ENCODE data around the gene PLD5.
A peak's percentile ranks its signal among the peaks of the same experiment; 100 is the strongest.
"Not testable (repeated sequence)": the region's sequence is repeated elsewhere in the genome, so short reads cannot be mapped to it uniquely, and the experiment has no call there.

PLD5 gene

DNA sequence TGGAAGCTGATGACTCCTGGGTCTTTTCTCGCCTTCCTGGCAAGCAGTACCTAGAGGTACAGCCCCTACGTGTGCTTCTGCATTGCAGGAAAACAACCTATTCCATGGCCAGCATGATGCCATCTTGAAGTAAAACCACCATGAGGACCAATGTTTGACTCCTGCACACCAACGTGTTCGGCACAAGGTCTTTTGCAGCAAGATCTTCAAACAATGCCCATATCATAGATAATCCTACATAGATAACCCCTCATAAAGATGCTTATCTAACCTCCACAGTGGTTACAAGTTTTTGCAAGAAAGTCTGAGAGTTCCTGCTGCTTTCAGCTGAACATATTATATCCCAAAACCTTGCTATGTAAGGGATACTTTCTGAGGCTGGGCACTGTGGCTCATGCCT lies 384.5 kb downstream of the PLD5 start:
- no peak for DNase-seq

DNA sequence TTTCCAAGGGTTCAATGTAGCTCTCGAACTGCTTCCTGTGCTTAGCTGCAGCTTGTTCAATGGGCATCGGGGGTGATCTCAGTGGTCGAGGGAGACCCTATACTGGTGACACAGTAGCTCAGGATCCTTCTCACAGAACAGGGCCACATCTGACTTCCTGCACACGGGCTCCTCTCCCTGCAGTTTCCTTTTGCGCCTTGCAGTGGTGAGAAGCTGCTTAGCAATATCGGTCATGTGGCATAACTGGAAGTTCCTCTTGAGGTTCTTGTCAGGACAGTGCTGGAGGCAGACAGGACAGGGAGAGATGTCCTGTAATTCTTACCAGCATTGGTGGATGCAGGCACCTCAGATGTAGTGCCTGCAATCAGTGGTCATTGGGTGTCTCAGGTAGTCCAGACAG lies 385.1 kb downstream of the PLD5 start:
- no peak for DNase-seq

DNA sequence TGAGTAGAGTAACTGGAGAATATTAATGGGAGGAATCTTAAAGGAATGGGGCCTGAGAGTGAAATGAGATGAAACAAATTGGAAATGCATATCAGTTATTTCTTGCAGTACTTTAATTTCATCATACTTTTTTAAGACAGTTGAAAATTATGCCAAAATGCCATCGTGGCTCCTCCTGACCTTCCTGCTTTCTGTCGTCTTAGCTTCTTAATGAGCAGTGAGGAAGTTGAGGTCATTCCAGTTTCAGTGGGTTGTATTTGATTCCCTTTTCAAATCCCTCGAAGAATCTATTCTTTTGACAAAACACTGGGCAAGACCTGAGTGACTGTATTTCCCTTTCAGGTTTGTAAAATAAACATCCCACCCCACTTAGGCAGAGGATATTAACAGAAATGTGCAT lies 390.7 kb downstream of the PLD5 start:
- no peak for DNase-seq

DNA sequence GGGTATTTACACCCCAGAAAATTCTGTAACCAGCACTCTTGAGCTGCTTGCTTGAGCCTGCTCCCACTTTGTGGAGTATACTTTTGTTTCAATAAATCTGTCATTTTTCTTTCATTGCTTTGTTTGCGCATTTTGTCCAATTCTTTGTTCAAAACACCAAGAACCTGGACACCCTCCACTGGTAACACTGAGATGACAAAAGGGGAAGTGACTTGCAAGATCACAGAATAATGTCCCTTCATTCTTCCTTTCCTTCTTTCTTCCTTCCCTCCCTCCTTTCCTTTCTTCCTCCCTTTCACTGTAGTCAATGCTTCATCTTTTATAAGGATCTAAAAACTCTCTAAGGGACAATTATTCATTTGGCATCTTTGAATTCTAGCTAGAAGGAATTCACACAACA lies 391.1 kb downstream of the PLD5 start:
- DNase-seq = no peak

DNA sequence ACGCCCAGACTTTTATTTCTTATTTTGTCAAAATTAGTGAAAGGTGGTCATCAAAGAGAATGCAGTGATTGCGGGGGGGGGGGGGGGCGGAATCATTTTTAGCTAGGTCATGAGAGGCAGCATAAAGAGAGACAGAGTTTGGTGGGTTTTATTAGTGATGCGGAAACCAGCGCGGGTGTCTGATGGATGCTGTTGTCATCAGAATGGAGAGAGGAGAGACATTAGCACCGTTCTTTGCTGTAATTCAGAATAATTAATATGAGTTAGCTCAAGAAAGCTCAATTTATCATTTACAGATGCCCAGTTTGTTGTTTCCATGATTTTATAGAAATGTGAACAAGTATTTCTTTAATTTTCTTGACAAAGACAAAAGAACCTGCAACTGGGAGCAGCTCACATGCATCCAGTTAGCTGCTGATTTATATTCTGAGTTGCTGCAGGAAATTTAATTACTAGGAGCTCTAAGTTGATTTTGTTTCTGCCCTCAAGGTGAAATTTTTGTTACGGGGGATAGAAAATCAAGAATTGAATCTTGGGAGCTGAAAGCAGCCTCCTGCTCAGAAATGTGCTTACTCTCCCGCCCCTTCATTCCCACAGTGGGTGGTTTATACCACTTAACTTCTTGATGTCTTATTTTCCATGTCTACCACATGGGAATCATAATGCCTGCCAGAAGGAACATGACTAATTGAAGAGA lies 392.2 kb downstream of the PLD5 start:
- no peak for DNase-seq

DNA sequence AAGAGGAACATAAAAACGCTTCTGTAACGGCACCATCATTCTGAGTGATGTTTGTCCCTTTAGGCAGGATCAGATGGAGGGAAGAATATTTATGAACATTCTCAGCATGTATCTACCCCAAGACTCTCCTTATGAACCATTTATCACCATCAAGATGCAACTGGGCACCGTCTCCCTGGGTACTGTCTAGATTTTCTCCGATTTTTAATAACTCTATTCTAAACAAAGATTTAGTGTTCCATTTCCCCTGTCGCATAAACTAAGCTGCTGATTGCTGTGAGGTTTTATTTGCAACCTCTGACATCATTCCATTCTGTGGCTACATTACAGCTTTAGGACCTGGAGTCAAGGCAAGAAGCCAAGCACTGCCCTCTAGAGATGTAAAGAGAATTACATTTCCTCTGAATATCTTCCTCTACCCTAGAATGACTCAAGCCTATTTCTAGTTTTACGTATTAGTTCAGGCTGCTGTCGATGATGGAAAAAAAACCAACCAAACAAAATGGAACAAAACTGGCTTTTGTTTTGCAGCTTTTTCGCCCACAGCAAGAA lies 395.5 kb downstream of the PLD5 start:
- peak in 1 of 2 experiments; percentile 60 for DNase-seq

DNA sequence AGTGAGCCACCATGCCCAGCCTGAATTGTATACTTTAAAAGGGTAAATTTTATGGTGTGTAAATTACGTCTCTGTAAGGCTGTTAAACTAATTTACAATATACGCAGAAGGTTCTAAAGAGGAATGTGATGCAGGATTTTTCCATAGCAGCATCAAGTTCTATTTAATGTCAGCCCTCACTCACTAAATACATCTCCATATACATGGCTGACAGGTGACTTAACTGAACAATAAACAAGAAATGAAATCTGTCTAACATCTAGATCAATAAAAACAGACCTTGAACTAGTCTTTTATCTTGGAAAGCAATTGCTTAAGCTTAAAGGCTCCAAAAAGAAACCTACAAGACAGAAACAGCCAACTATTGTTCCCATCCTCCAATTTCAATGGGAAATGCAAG lies 404.1 kb downstream of the PLD5 start:
- DNase-seq = no peak

DNA sequence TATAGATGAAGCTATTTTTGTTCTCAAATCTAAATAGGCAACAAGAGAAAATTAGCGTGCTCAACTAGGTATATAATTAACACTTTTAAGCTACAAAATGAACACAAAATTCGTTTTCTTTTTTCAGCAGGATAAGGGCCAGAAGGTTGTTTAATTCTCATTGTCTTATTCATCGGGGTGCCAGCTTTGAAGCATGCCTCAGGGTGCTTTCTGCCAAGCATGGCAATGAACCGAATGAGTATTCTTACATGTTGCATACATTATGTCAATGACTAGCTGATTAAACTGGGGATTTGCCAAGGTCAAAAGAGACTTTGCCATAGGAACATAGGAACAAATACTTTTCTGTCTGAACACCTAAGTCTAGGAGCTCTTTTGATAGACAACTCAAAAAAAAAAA lies 423.6 kb downstream of the PLD5 start:
- peak in 1 of 2 experiments; percentile 74 for DNase-seq

DNA sequence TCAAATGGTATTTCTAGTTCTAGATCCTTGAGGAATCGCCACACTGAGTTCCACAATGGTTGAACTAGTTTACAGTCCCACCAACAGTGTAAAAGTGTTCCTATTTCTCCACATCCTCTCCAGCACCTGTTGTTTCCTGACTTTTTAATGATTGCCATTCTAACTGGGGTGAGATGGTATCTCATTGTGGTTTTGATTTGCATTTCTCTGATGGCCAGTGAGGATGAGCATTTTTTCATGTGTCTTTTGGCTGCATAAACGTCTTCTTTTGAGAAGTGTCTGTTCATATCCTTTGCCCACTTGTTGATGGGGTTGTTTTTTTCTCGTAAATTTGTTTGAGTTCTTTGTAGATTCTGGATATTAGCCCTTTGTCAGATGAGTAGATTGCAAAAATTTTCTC lies 427.2 kb downstream of the PLD5 start:
- not testable (repeated sequence) for DNase-seq

DNA sequence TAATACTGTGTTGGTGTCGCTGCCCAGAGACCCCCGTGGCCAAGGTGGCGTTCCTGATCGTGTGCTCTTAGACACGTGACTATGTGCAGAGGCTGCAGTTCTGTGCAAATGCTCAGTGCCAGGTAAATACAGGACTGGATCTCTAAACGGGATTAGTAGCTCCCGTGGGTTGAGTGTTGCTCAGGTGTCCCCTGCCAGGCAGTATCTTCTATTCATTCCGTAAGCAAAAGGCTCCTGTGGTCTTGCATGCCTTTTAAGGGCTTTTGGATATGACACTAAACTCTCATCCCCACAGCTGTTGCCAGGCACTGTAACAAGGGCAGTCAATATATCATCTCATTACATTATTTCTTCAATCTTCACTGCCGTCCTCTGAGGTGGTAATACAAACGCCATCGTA lies 431.4 kb downstream of the PLD5 start:
- DNase-seq = no peak

DNA sequence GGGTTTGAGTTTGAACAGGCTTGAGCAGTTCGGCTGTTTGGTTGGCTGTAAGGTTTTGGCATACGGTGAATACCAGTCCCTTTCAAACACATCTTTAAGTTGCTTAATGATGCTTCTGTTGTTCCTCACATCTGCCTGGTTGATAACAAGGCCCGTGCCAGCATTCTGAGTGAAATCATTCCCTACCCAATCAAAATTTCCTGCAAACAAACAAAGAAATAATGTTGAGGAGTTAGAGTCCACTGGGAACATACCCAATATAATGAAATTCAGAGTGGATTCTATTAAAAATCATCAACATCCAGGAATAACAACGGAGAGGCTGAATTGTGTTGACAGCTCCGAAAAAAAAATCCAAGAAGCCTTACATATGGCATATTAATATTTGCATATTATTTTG lies 434.6 kb downstream of the PLD5 start:
- DNase-seq = peak; percentile 62 to 70

DNA sequence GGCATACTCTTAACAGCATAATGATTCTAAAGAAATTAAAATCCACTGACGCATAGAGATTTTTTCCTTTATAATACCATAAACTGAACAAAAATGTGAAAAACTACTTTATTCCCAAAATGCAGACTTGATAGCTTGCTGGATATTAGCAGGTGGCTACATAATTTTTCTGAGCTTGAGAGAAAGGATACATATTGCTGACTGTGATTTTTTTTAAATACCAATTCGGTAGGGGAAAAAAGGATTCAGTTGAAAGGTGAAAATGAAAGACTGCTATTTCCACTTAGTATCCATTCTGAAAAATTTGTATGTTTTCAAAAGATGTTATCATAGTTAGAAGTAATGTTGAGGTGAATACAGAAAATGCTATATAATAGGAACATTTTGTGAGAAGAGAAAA lies 435.6 kb downstream of the PLD5 start:
- no peak for DNase-seq

DNA sequence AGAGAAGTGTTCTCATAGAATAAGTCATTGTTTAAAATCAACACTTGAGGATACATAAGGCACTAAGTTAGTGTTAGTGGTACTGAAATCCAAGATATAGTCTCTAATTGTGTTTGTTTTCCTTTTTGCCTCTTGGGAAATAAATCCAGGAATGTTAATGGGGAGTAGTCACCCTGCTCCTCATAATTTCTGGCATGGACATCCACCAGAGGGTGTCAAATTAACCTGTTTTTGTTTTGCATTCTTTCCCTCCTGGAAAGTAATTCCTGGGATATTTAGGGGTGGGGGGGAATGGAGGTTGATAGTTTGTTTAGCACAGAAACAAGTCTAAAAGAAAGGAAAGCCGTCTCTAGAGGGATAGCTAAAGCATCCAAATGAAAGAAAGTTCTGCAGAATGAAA lies 437.8 kb downstream of the PLD5 start:
- DNase-seq = no peak

DNA sequence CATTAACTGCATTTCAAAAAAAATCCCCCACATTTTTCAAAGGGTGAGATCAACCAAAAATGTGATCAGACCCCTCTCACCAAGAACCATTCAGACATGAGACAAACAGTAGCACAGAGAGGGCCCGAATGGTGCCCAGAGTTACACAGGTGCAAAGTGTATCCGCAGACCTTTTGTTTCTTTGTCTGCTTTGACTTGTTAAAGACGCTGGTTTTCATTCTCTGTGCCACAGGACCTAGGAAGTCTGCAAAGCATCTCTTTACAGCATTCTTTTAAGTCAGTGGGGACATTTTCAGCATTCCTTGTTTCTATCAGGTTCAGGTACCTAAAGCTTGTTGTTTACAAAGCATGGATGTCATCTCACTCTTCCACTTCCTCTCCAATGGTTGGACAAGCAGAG lies 438.4 kb downstream of the PLD5 start:
- DNase-seq = no peak

DNA sequence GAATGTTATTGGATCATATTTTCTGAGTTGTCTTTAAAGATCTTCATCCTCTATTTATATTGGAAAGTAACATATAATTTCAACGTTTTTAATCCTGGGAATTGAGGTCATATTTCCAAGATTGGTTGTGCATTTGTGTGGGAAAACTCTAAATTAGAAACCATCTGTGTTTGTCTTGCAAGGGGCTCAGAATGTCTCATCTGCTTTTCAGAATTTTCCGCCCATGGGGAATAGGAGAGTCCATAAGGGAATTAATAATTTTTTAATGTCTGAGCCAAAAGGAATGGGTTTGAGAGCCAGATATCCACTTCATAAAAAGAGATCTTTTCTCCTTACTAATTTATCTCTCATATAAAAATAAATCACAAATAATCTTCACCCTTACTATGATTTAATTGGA lies 440.8 kb downstream of the PLD5 start:
- peak in 1 of 2 experiments; percentile 59 for DNase-seq

DNA sequence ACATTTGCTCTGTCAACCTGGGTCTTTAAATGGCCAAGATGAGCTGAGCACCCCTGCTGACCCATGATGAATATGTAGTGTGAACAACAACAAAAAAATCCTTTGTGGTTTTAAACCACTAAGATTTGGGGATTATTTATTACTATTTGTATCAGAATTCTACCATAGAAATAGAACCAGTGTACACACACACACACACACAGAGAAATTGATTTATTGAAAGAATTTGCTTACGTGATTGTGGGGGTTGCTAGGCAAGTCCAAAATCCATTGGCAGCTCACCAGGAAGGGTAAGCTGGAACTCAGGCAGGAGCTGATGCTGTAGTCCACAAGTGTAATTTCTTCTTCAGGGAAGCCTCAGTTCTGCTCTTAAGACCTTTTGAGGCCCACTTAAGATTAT lies 443.1 kb downstream of the PLD5 start:
- DNase-seq = peak in 1 of 2 experiments; percentile 27

DNA sequence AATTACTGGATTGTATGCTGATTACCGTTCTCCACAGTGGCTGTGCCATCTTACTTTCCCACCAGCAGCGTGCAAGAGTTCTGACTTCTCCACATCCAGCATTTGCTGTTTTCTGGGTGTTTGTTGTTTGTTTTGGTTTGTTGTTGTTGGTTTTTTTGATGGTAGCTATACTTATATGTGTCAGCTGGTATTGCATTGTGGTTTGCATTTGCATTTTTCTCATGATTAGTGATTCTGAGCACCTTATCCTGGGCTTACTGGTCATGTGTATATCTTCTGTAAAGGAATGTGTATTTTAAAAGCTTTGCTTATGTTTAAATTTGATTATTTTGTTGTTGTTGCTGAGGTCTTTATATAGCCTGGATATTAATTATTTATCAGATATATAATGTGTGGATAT lies 458.7 kb downstream of the PLD5 start:
- no peak for DNase-seq

DNA sequence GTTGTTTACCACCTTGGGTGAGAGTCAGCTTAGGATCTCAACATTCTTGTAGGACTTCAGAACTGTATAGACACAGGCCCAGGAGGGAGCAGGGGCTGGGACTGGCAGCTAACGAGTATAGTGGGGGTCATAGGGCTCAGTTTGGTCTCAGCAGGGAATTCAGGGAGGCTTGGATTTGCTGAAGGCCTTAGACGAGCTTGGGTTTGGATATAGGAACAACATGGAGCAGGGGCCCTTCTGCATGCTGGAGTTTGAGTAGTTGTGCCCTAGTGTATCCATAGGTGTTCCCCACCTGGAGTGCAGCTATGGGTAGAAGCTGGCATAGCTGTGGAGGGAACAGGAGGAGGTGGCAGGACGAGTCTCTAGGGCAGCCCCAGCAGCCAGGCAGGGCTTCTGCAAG lies 462.2 kb downstream of the PLD5 start:
- no peak for DNase-seq

DNA sequence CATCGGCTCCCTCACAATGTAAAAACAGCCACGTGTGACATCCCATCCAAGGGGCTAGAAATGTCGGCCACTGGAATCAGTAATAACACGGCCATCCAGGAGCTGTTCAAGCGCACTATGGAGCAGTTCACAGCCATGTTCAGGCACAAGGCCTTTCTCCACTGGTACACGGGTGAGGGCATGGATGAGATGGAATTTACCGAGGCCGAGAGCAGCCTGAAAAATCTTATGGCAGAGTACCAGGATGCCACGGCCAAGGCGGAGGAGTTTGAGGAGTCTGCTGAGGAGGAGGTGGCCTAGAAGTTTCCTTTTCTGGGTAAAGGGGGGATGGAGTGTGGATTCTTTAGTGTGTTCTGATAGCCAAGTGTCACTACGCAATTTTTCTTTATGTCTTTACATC lies 464.5 kb downstream of the PLD5 start:
- no peak for DNase-seq

DNA sequence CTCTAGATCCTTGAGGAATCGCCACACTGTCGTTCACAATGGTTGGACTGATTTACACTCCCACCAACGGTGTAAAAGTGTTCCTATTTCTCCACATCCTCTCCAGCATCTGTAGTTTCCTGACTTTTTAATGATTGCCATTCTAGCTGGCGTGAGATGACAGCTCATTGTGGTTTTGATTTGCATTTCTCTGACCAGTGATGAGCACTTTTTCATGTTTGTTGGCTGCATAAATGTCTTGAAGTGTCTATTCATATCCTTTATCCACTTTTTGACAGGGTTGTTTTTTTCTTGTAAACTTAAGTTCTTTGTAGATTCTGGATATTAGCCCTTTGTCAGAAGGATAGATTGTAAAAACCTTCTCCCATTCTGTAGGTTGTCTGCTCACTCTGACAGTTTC lies 465.9 kb downstream of the PLD5 start:
- not testable (repeated sequence) for DNase-seq

DNA sequence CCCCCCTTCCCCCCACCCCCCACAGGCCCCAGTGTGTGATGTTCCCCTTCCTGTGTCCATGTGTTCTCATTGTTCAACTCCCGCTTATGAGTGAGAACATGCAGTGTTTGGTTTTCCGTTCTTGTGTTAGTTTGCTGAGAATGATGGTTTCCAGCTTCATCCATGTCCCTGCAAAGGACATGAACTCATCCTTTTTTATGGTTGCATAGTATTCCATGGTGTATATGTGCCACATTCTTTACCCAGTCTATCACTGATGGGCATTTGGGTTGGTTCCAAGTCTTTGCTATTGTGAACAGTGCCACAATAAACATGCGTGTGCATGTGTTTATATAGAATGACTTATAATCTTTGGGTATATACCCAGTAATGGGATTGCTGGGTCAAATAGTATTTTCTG lies 466.3 kb downstream of the PLD5 start:
- not testable (repeated sequence) for DNase-seq

DNA sequence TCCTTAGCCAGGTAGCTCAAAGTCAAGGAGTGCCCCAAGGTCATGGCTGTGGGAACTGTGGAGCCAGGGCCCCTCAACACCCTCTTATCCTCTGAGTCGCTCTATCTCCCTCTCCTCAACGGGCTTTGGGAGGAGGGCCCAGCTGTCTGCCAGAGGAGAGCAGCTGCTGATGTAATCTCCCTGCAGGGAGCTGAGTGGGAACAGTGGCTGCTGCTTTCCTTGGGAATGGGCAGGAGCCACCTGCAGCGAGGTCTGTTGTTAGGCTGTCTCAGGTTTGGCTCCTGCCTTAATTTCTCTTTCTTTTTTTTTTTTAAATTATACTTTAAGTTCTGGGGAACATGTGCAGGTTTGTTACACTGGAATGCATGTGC lies 466.8 kb downstream of the PLD5 start:
- no peak for DNase-seq

DNA sequence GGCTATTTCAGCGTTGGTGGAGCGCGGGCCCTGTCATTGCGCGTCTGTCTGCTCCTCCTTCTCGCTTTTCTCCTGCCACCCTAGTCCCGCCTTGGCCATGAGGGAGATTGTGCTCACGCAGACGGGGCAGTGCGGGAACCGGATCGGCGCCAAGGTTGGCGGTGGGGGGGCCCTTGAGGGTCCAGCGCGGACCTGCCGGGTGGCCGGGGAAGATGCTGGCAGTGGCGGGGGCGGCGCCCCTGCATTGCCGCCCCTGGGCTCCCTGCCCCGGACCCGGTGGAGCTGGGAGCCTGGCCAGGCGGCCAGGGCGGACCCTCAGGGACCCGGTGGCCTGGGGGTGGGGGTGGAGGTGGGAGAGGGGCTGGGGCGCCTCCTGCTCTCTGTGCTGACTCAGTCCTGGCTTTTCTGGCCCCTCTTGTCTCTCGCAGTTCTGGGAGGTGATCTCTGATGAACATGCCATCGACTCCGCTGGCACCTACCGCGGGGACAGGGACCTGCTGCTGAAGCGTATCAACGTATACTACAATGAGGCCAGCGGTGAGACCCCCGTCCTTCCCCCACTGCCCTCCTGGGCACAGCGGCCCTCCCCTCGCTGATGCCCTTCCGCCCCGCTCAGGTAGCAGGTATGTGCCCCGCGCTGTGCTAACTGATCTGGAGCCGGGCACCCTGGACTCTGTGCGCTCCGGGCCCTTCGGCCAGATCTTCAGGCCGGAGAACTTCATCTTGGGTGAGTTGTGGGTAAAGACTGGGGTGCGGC lies 467.3 kb downstream of the PLD5 start:
- DNase-seq = no peak

DNA sequence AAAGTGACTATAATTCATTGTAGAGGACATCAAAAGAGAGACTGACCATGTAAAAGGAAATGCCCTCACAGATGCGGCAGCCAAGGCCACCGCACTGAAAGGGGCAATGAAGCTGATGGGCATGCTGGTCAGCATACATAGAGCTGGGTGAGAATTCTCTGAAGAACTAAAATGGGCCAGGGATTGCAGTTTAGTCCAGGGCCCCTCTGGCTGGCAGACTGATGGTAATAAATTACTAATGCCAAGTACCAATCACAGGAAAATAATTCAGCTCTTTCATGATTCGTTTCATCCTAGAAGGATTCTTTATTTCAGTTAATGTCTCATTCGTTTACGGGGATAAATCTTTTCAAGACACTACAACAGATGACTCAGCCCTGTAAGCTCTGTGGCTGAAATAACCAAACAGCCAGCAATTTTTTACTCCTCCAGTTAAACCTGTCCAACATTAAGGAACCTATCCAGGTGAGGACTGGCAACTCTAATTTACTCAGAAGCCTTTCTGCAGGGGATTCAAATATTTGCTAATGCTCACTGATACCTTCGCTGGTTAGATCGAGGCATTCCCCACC lies 468.7 kb downstream of the PLD5 start:
- DNase-seq = no peak

Measured in NCI-H446 (cell line).